ENCODE measurements around the gene KCNK1.
"Not testable (repeated sequence)": the region's sequence is repeated elsewhere in the genome, so short reads cannot be mapped to it uniquely, and the experiment has no call there.

The KCNK1 gene

GRCh38 chr1:233665575-233666270 is 51.8 kb downstream of the KCNK1 start:
- ChIA-PET CTCF (no interaction called here), POLR2A (ENCODE audit: low non-redundant PET) (no interaction called here)
- TF ChIP-seq, protein P1, sequence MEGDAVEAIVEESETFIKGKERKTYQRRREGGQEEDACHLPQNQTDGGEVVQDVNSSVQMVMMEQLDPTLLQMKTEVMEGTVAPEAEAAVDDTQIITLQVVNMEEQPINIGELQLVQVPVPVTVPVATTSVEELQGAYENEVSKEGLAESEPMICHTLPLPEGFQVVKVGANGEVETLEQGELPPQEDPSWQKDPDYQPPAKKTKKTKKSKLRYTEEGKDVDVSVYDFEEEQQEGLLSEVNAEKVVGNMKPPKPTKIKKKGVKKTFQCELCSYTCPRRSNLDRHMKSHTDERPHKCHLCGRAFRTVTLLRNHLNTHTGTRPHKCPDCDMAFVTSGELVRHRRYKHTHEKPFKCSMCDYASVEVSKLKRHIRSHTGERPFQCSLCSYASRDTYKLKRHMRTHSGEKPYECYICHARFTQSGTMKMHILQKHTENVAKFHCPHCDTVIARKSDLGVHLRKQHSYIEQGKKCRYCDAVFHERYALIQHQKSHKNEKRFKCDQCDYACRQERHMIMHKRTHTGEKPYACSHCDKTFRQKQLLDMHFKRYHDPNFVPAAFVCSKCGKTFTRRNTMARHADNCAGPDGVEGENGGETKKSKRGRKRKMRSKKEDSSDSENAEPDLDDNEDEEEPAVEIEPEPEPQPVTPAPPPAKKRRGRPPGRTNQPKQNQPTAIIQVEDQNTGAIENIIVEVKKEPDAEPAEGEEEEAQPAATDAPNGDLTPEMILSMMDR (conservative IDR thresholded peaks at IDR 0.05; ENCODE audit: low read depth), result no peak
- DNase-seq (ENCODE audit: low spot score), result no peak
- no peak overlapping the region for H3K27ac ChIP-seq

DNA sequence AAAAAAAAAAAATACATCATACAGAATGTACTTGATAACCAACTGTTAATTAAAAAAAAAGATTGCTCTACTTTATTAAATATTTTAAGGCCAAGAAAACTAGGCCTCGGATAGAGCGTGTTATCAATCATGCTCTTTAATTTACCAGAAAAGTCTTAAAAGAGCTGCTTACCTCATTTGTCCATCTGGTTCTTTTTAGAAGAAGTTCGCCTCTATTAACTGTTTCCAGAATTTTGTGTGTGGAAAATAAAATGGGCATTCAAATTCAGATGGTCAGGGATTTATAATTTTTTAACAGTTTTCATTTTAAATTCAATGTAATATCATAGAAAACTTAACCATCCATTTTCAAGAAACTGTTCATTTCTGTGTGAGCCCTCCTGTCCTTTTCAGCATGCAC is 53.8 kb downstream of the KCNK1 start:
- DNase-seq (ENCODE audit: low spot score), result no peak
- TF ChIP-seq, protein P1 (conservative IDR thresholded peaks at IDR 0.05; ENCODE audit: low read depth), result no peak
- ChIA-PET POLR2A (ENCODE audit: low non-redundant PET) (interaction anchor here (0.7 kb wide), 1 partner anchor 11 kb away, joined by 6 read pairs; no protein-coding TSS in a partner anchor), CTCF (no interaction called here)
- no peak overlapping the region for H3K27ac ChIP-seq

- peak overlapping the region; percentile 90 for H3K27ac ChIP-seq
- CTCF ChIA-PET, result no interaction called here
- no peak for DNase-seq (ENCODE audit: low spot score)
- POLR2A ChIA-PET (ENCODE audit: low non-redundant PET), result no interaction called here
- TF ChIP-seq, protein P1 (conservative IDR thresholded peaks at IDR 0.05; ENCODE audit: low read depth), result no peak
Measured at GRCh38 chr1:233668146-233668724, 54.3 kb downstream of the KCNK1 start.

DNA sequence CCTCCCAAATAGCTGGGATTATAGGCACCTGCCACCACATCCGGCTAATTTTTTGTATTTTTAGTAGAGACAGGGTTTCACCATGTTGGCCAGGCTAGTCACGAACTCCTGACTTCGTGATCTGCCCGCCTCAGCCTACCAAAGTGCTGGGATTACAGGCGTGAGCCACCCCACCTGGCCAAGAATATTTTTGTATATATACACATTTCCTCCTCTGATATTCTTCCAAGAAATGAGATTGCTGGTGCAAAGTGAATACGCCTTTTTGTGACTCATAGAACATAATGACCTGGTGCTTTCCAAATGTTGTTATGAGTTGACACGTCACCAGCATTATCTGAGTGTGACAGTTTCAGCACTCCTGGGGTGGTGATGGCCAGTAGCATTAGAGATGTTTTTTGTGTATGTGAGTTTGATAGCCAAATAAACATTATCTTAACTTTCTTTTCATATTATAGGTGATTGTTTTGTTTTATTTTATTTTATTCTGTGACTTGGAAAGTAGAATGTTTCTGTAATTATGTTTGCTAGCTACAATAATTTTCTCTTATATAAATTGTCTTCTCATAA is 54.9 kb downstream of the KCNK1 start:
- peak overlapping the region; percentile 90 for H3K27ac ChIP-seq
- TF ChIP-seq, protein P1 (conservative IDR thresholded peaks at IDR 0.05; ENCODE audit: low read depth), result no peak
- peak; percentile 77 for DNase-seq (ENCODE audit: low spot score)
- POLR2A ChIA-PET (ENCODE audit: low non-redundant PET), result no interaction called here
- CTCF ChIA-PET, result no interaction called here

DNA sequence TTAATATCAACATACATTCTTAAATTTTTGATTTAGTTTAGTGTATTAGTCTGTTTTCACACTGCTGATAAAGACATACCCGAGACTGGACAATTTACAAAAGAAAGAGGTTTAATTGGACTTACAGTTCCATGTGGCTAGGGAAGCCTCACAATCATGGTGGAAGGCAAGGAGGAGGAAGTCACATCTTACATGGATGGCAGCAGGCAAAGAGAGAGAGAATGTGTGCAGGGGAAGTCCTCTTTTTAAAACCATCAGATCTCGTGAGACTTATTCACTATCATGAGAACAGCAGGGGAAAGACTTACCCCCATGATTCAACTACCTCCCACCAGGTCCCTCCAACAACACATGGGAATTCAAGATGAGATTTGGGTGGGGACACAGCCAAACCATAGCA is 56.5 kb downstream of the KCNK1 start:
- POLR2A ChIA-PET (ENCODE audit: low non-redundant PET); H3K27ac ChIP-seq; CTCF ChIA-PET; DNase-seq (ENCODE audit: low spot score): not testable (repeated sequence)

DNA sequence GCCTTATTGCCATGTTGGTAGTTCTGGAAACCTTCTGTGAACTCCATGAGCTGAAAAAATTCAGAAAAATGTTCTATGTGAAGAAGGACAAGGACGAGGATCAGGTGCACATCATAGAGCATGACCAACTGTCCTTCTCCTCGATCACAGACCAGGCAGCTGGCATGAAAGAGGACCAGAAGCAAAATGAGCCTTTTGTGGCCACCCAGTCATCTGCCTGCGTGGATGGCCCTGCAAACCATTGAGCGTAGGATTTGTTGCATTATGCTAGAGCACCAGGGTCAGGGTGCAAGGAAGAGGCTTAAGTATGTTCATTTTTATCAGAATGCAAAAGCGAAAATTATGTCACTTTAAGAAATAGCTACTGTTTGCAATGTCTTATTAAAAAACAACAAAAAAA is 57.4 kb downstream of the KCNK1 start:
- CTCF ChIA-PET, result no interaction called here
- TF ChIP-seq, protein P1 (conservative IDR thresholded peaks at IDR 0.05; ENCODE audit: low read depth), result no peak
- no peak overlapping the region for H3K27ac ChIP-seq
- POLR2A ChIA-PET (ENCODE audit: low non-redundant PET), result no interaction called here
- no peak for DNase-seq (ENCODE audit: low spot score)

- POLR2A ChIA-PET (ENCODE audit: low non-redundant PET), result no interaction called here
- H3K27ac ChIP-seq, result no peak overlapping the region
- CTCF ChIA-PET, result no interaction called here
- TF ChIP-seq, protein P1 (conservative IDR thresholded peaks at IDR 0.05; ENCODE audit: low read depth), result no peak
- no peak for DNase-seq (ENCODE audit: low spot score)
Measured at GRCh38 chr1:233672732-233673131, 58.8 kb downstream of the KCNK1 start.
